ENCODE data around the gene PDE4D.
"Not testable (repeated sequence)": the region's sequence is repeated elsewhere in the genome, so short reads cannot be mapped to it uniquely, and the experiment has no call there.

PDE4D gene

GRCh38 chr5:59317774-59318205 lies 575.7 kb downstream of the PDE4D start:
- H3K4me3 ChIP-seq (ENCODE audit: low read depth, low read length), result no peak overlapping the region
- H3K9me3 ChIP-seq (ENCODE audit: severe bottlenecking), result no peaks in the 10 kb centered on the region
- TF ChIP-seq, protein P1, sequence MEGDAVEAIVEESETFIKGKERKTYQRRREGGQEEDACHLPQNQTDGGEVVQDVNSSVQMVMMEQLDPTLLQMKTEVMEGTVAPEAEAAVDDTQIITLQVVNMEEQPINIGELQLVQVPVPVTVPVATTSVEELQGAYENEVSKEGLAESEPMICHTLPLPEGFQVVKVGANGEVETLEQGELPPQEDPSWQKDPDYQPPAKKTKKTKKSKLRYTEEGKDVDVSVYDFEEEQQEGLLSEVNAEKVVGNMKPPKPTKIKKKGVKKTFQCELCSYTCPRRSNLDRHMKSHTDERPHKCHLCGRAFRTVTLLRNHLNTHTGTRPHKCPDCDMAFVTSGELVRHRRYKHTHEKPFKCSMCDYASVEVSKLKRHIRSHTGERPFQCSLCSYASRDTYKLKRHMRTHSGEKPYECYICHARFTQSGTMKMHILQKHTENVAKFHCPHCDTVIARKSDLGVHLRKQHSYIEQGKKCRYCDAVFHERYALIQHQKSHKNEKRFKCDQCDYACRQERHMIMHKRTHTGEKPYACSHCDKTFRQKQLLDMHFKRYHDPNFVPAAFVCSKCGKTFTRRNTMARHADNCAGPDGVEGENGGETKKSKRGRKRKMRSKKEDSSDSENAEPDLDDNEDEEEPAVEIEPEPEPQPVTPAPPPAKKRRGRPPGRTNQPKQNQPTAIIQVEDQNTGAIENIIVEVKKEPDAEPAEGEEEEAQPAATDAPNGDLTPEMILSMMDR (IDR thresholded peaks at IDR 0.05; ENCODE audit: low read depth, low read length), result no peak
- no peaks in the 10 kb centered on the region for H3K27me3 ChIP-seq (ENCODE audit: insufficient read depth, low read depth, severe bottlenecking)
- no peaks in the 10 kb centered on the region for H3K36me3 ChIP-seq
- DNase-seq, result no peak
- no peak overlapping the region for H3K27ac ChIP-seq

DNA sequence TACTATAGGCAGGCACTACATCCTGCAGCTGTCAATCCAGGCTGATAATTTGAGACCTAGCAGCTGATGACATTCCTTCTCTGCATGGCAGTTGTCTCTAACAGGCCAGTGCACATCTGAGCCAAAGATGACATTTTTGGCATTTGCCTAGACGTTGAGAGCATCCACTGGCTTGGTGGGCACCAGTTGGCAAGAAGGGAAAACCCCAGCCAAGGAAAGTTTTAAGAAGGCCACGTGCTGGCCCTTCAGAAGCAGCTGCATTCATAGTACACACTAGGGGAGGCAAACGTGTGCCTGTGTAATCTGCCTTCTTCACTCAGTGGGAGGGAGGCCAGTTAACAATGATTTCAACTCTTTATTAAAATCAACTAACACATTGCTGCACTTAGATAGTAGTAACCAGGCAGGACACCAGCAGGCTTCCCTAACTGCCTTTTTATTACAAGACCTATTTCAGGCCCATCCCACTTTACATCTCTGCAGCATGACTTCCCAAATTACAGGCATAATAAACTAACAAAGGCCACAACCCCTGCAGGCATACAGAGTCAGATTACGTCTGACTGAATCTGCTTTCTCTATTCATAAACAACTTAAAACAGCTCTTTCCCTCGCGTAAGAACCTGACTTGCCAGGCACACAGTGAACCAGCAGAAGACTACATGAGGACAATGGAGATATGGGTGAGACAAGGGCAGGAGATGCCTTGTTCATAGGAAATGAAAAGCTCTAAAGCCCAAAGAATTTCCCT lies 576.3 kb downstream of the PDE4D start:
- Histone ChIP-seq H3K9me3 (ENCODE audit: severe bottlenecking) (no peaks in the 10 kb centered on the region), H3K36me3 (no peaks in the 10 kb centered on the region), H3K4me3 (ENCODE audit: low read depth, low read length) (no peak overlapping the region), H3K27ac (no peak overlapping the region), H3K27me3 (ENCODE audit: insufficient read depth, low read depth, severe bottlenecking) (no peaks in the 10 kb centered on the region)
- TF ChIP-seq, protein P1 (IDR thresholded peaks at IDR 0.05; ENCODE audit: low read depth, low read length), result no peak
- DNase-seq, result no peak

DNA sequence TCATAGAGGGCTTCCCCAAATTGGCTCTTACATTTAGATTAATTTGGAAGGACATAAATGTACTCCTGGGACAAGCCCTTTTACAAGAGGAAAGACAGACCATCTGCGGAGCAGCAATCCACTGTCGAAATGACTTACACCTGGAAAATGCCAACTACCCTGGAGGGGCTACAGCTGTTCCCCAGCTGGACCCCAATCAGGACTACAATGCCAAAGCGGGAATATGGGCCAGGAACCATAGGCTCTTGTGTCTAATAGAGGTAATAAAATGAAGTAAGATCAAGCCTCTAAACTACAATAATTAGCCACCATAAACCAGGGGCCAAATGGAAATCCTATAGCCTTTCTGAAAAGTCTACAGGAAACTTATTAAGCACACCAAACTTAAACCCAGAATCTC lies 581.3 kb downstream of the PDE4D start:
- TF ChIP-seq, protein P1 (IDR thresholded peaks at IDR 0.05; ENCODE audit: low read depth, low read length), result no peak
- no peak overlapping the region for H3K27ac ChIP-seq
- DNase-seq, result no peak
- no peaks in the 10 kb centered on the region for H3K36me3 ChIP-seq
- no peaks in the 10 kb centered on the region for H3K27me3 ChIP-seq (ENCODE audit: insufficient read depth, low read depth, severe bottlenecking)
- H3K4me3 ChIP-seq (ENCODE audit: low read depth, low read length), result no peak overlapping the region
- H3K9me3 ChIP-seq (ENCODE audit: severe bottlenecking), result no peaks in the 10 kb centered on the region

GRCh38 chr5:59308685-59309084 lies 584.8 kb downstream of the PDE4D start:
- H3K9me3 ChIP-seq (ENCODE audit: severe bottlenecking); H3K4me3 ChIP-seq (ENCODE audit: low read depth, low read length); H3K36me3 ChIP-seq; H3K27ac ChIP-seq; H3K27me3 ChIP-seq (ENCODE audit: insufficient read depth, low read depth, severe bottlenecking); DNase-seq: not testable (repeated sequence)

GRCh38 chr5:59303289-59303716 lies 590.2 kb downstream of the PDE4D start:
- not testable (repeated sequence) for H3K27me3 ChIP-seq (ENCODE audit: insufficient read depth, low read depth, severe bottlenecking); H3K27ac ChIP-seq

GRCh38 chr5:59302509-59302908 lies 591.0 kb downstream of the PDE4D start:
- not testable (repeated sequence) for H3K9me3 ChIP-seq (ENCODE audit: severe bottlenecking); DNase-seq; H3K36me3 ChIP-seq; H3K27ac ChIP-seq; H3K27me3 ChIP-seq (ENCODE audit: insufficient read depth, low read depth, severe bottlenecking); H3K4me3 ChIP-seq (ENCODE audit: low read depth, low read length)

More at GRCh38 chr5:59303289-59303716, 590.2 kb downstream of the PDE4D start:
- H3K4me3 ChIP-seq (ENCODE audit: low read depth, low read length); H3K9me3 ChIP-seq (ENCODE audit: severe bottlenecking); DNase-seq; H3K36me3 ChIP-seq: not testable (repeated sequence)

DNA sequence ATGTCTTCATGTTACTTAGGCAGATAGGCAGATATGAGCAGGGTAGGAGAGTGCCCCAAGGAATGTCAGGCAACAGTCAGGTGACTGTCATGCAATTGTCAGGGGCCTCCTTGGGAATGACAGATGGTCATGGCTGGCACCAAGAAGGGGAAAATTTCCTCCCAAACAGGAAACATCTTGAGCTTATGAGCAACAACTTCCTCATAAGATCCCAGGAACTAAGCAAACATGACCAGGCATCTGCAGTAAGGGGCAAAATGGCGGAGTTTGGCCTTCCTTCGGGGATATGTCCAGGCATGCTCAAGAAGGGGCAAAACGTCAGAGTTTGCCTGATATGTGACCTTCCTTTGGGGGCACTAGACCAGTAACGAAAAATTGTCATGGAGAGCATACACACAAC lies 591.8 kb downstream of the PDE4D start:
- Histone ChIP-seq H3K4me3 (ENCODE audit: low read depth, low read length) (no peak overlapping the region), H3K27me3 (ENCODE audit: insufficient read depth, low read depth, severe bottlenecking) (no peaks in the 10 kb centered on the region), H3K27ac (no peak overlapping the region), H3K36me3 (no peaks in the 10 kb centered on the region), H3K9me3 (ENCODE audit: severe bottlenecking) (peaks cover 2% of the 10 kb centered on the region)
- TF ChIP-seq, protein P1 (IDR thresholded peaks at IDR 0.05; ENCODE audit: low read depth, low read length), result no peak
- DNase-seq, result no peak
